ENCODE results near the gene BMP8B.
"Not testable (repeated sequence)": the region's sequence is repeated elsewhere in the genome, so short reads cannot be mapped to it uniquely, and the experiment has no call there.

BMP8B gene

DNA sequence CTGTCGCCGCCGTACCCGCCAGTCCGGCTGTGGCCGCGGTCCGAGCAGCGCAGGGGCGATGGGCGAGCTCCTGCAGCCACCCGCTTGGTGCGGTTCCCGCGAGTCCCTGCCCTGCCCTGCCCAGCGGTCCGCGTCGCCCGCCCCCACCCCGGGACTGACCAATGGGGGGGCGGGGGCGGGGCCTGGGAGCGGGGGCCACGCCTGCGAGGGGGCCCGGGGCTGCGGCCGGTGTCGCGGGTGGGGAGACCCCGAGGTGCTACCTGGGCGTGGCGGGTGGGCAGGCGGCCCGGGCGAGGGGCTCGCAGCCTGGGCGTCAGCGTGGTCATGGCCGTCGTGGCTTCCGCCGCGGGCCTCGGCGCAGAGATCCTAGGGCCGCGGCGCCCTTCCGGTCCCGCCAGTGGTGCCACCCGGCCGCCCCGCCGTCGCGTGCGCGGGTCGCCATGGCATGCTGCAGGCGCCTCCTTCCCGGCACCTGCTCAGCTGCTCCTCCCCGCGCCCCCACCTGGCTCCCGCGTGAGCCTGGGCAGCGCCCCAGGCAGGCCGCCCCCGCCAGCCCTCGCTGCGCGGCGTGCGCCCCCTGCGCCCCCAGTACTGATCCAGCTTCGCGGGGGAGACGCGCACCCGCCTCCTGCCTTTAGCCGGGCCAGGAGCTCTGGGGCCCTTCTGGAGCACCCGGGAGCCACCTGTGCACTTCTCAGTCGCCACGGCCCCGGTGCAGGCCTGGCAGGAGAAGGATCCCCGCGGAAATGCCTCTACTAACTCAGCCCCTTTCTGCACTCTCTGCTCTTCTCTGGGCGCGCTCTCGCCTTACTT lies at the start of gene BMP8B:
BMP8B (minus strand) TSS at position 108 of the 813 bp plus-strand sequence. CDS start 380 bp downstream, outside the sequence.
- DNase-seq = peak; percentile 44

DNA sequence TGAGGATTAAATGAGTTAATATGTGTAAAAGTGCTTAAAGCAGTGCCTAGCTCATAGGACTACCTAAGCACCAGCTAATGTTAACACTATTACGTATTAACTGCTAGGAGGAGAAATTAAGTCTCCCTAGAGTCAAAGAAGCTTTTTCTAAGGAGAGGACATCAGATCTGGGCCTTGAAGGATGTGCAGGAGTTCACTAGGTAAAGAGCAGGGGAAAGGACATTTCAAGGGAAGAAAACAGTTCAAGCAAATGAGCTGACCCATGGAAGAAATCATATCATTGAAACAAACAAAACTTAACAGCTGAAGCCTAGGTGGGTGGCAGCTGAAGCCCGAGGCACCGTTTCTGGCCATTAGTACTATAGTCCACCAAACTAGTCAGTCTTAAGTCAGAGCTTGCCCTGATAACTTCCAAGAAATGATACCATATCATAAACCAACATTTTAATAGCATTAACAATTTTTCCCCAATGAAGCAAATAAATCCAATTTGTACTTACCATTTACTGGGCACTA lies 48.0 kb upstream of the BMP8B start:
- no peak for DNase-seq

- DNase-seq = no peak
Measured at GRCh38 chr1:39835935-39836594, 47.4 kb upstream of the BMP8B start.

- DNase-seq = no peak
Measured at GRCh38 chr1:39835110-39835509, 46.4 kb upstream of the BMP8B start.

- no peak for DNase-seq
Measured at GRCh38 chr1:39833621-39834385, 45.1 kb upstream of the BMP8B start.

DNA sequence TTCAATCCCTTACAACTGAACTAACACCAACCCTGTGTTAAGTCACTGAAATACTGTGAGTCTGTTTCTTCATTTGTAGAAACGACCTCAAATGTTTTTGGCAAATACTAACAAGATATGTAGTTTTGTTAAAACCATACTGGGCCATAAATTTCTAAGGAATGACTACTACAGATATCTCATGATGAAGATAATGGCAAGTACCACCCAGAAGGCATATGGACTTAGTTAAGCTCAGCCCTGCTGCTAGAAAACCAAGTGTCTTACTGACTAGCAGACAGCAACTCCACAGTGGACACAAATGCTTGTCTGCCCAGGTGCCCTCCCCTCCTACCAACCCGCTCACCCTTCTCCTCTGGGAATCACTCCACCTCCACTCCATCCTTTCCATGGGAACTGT lies 44.5 kb upstream of the BMP8B start:
- DNase-seq = no peak

DNA sequence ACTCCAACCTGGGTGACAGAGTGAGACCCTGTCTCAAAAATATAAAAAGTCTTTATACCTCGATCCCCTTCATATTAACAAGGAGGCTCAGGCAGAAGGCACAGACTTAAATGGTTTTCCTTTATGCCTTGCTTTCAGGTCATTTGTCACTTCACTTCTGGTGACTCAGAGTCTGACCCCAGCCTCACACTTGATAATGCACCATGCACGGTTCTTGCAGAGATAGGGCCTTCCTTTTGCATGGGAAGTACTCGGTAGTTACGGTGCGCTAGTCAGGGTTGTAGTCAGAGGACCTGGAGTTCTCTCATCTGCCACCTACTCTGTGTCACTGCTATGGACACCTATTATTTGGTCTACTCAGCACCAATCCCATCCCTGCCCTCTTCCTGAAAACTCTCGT lies 43.6 kb upstream of the BMP8B start:
- DNase-seq = no peak

GRCh38 chr1:39829791-39830533 lies 41.3 kb upstream of the BMP8B start:
- no peak for DNase-seq

GRCh38 chr1:39828734-39829133 lies 40.1 kb upstream of the BMP8B start:
- no peak for DNase-seq

GRCh38 chr1:39828255-39828654 lies 39.6 kb upstream of the BMP8B start:
- not testable (repeated sequence) for DNase-seq

GRCh38 chr1:39827201-39827600 lies 38.5 kb upstream of the BMP8B start:
- DNase-seq = no peak

- DNase-seq = no peak
Measured at GRCh38 chr1:39826583-39826982, 37.9 kb upstream of the BMP8B start.

- no peak for DNase-seq
Measured at GRCh38 chr1:39825432-39825941, 36.8 kb upstream of the BMP8B start.

GRCh38 chr1:39823450-39823849 lies 34.8 kb upstream of the BMP8B start:
- not testable (repeated sequence) for DNase-seq

- DNase-seq = no peak
Measured at GRCh38 chr1:39822146-39822545, 33.5 kb upstream of the BMP8B start.

GRCh38 chr1:39819091-39819812 lies 30.6 kb upstream of the BMP8B start:
- no peak for DNase-seq

GRCh38 chr1:39818482-39818881 lies 29.8 kb upstream of the BMP8B start:
- no peak for DNase-seq

- peak; percentile 22 for DNase-seq
Measured at GRCh38 chr1:39817091-39817932, 28.6 kb upstream of the BMP8B start.

- DNase-seq = peak; percentile 86
Measured at GRCh38 chr1:39816415-39817090, 27.9 kb upstream of the BMP8B start.

DNA sequence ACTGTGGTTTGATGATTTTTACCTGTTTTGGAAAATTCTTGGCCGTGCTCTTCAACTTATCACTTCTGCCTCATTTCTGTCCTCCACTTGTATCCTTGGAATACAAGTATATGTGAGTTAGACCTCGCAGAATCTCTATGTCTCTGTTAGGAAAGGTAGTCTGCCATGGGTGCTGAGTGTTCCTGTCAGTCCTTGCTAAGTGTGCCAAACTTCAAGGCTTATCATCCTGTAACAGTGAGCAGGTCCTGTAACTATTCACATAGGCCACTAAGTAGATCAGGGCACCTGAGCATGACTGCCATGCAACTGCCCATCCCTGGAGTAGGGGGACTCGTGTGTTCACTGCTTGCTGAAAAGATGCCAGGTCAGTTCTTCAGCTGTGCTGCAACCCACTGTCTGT lies 24.2 kb upstream of the BMP8B start:
- no peak for DNase-seq
